Effector memory CD4-positive, alpha-beta T cell (primary cell): ENCODE measurements around the gene NFATC4.
"Not testable (repeated sequence)": the region's sequence is repeated elsewhere in the genome, so short reads cannot be mapped to it uniquely, and the experiment has no call there.

ENCODE experiments used
- DNase-seq, 3 donors: peaks; one replicate each; pipeline ENCODE4 v3.0.0-alpha.2; 2020
- H3K27ac ChIP-seq: 2 replicates; pipeline ENCODE4 v1.7.0; 2013; ENCODE audit warnings: mild to moderate bottlenecking, low read length, moderate library complexity; ENCODE audit not compliant: insufficient read depth, poor library complexity, severe bottlenecking
- H3K27me3 ChIP-seq: replicated peaks from 2 replicates; pipeline ENCODE4 v1.7.0; 2013; ENCODE audit warnings: mild to moderate bottlenecking, low read length; ENCODE audit not compliant: insufficient read depth, control insufficient read depth, poor library complexity, severe bottlenecking
- H3K36me3 ChIP-seq: 2 replicates; pipeline ENCODE4 v1.7.0; 2013; ENCODE audit warnings: mild to moderate bottlenecking, low read length, moderate library complexity; ENCODE audit not compliant: control insufficient read depth, insufficient read depth
- H3K4me1 ChIP-seq: 2 replicates; pipeline ENCODE4 v1.7.0; 2013; ENCODE audit warnings: low read length, mild to moderate bottlenecking; ENCODE audit not compliant: control insufficient read depth, insufficient read depth, poor library complexity, severe bottlenecking
- H3K4me3 ChIP-seq: 2 replicates; pipeline ENCODE4 v1.7.0; 2013; ENCODE audit warnings: low read length, low read depth, mild to moderate bottlenecking; ENCODE audit not compliant: insufficient read depth, poor library complexity, severe bottlenecking
- H3K9me3 ChIP-seq: 2 replicates; pipeline ENCODE4 v1.7.0; 2013; ENCODE audit warnings: mild to moderate bottlenecking, low read length, moderate library complexity; ENCODE audit not compliant: control insufficient read depth

The NFATC4 gene

GRCh38 chr14:24387579-24387978 is 19.6 kb downstream of the NFATC4 start:
- H3K27ac ChIP-seq, H3K4me1 ChIP-seq, H3K4me3 ChIP-seq, DNase-seq, H3K9me3 ChIP-seq, H3K36me3 ChIP-seq, H3K27me3 ChIP-seq: not testable (repeated sequence)

- Histone ChIP-seq H3K27me3 (no peaks in the 10 kb centered on the region), H3K27ac (no peak overlapping the region), H3K4me3 (no peak overlapping the region), H3K4me1 (no peaks in the 10 kb centered on the region), H3K36me3 (no peaks in the 10 kb centered on the region), H3K9me3 (no peaks in the 10 kb centered on the region)
- no peak for DNase-seq
These were observed 20.6 kb downstream of the NFATC4 start for GRCh38 chr14:24388474-24389179.

- Histone ChIP-seq H3K27ac (no peak overlapping the region), H3K27me3 (no peaks in the 10 kb centered on the region), H3K9me3 (no peaks in the 10 kb centered on the region)
These were observed 21.4 kb downstream of the NFATC4 start for GRCh38 chr14:24389226-24389848.

GRCh38 chr14:24390701-24391468 is 22.9 kb downstream of the NFATC4 start:
- Histone ChIP-seq H3K27ac (no peak overlapping the region), H3K27me3 (no peaks in the 10 kb centered on the region), H3K4me1 (no peaks in the 10 kb centered on the region), H3K9me3 (no peaks in the 10 kb centered on the region), H3K36me3 (no peaks in the 10 kb centered on the region), H3K4me3 (no peak overlapping the region)
- DNase-seq: no peak

More at GRCh38 chr14:24389226-24389848, 21.4 kb downstream of the NFATC4 start:
- no peaks in the 10 kb centered on the region for H3K4me1 ChIP-seq
- H3K4me3 ChIP-seq: no peak overlapping the region
- no peaks in the 10 kb centered on the region for H3K36me3 ChIP-seq
- DNase-seq: no peak

GRCh38 chr14:24392325-24393091 is 24.5 kb downstream of the NFATC4 start:
- Histone ChIP-seq H3K27me3 (no peaks in the 10 kb centered on the region), H3K9me3 (no peaks in the 10 kb centered on the region), H3K27ac (no peak overlapping the region), H3K4me1 (no peaks in the 10 kb centered on the region), H3K4me3 (no peak overlapping the region), H3K36me3 (no peaks in the 10 kb centered on the region)
- DNase-seq: no peak

- no peaks in the 10 kb centered on the region for H3K36me3 ChIP-seq
- no peaks in the 10 kb centered on the region for H3K27me3 ChIP-seq
- H3K4me1 ChIP-seq: peaks cover 4% of the 10 kb centered on the region
- H3K4me3 ChIP-seq: no peak overlapping the region
- no peaks in the 10 kb centered on the region for H3K9me3 ChIP-seq
- no peak overlapping the region for H3K27ac ChIP-seq
- no peak for DNase-seq
These were observed 26.3 kb downstream of the NFATC4 start for GRCh38 chr14:24394275-24394674.

GRCh38 chr14:24395609-24396582 is 27.9 kb downstream of the NFATC4 start:
- no peak overlapping the region for H3K4me3 ChIP-seq
- no peak overlapping the region for H3K27ac ChIP-seq
- no peak for DNase-seq
- H3K9me3 ChIP-seq: no peaks in the 10 kb centered on the region
- H3K4me1 ChIP-seq: peaks cover 6% of the 10 kb centered on the region
- H3K27me3 ChIP-seq: no peaks in the 10 kb centered on the region
- no peaks in the 10 kb centered on the region for H3K36me3 ChIP-seq

- Histone ChIP-seq H3K4me3 (no peak overlapping the region), H3K27me3 (no peaks in the 10 kb centered on the region), H3K4me1 (peaks cover 6% of the 10 kb centered on the region), H3K9me3 (no peaks in the 10 kb centered on the region), H3K36me3 (no peaks in the 10 kb centered on the region), H3K27ac (no peak overlapping the region)
- no peak for DNase-seq
These were observed 29.8 kb downstream of the NFATC4 start for GRCh38 chr14:24397639-24398292.

- DNase-seq: no peak
- Histone ChIP-seq H3K9me3 (no peaks in the 10 kb centered on the region), H3K27ac (no peak overlapping the region), H3K27me3 (no peaks in the 10 kb centered on the region), H3K4me1 (peaks cover 6% of the 10 kb centered on the region), H3K36me3 (no peaks in the 10 kb centered on the region), H3K4me3 (no peak overlapping the region)
These were observed 30.3 kb downstream of the NFATC4 start for GRCh38 chr14:24398293-24398652.
